GM12878 (cell line): Measurements from ENCODE around the gene PRKCI. TPM values are rescaled to one million over a fixed set of nuclear protein-coding genes. Genes with fewer than 3 reads are reported as not detected.

Source experiments
- ATAC-seq: fragments of 200-7000 bp; cut with Tn5 transposase; 3 replicates; pipeline ENCODE4 v1.9.1; 2020; ENCODE audit warnings: mild to moderate bottlenecking, moderate library complexity
- BruUV-seq: library from RNA; stranded (reverse); fragments of 400-500 nt; replicated peaks from 2 replicates; lab custom pipeline; 2021; lab: Mats Ljungman, UMichigan
- CTCF ChIA-PET: fragments of 300-600 bp; sonication (Branson Sonifier 250); formaldehyde crosslinking; extraction: SDS; loops from one replicate; lab custom pipeline; 2021; ENCODE audit warnings: inconsistent platforms; lab: Yijun Ruan, JAX
- POLR2A ChIA-PET: fragments of 350-600 bp; formaldehyde crosslinking; extraction: SDS; loops from one replicate; lab custom pipeline; 2021; ENCODE audit warnings: inconsistent platforms; lab: Charles Lee
- RAD21 ChIA-PET: fragments of 300-600 bp; sonication (Branson Sonifier 250); formaldehyde crosslinking; loops from one replicate; lab custom pipeline; 2023; ENCODE audit warnings: antibody characterized with exemption; ENCODE audit not compliant: unreplicated experiment; lab: Charles Lee
- SMC1A ChIA-PET: fragments of 300-600 bp; sonication (Branson Sonifier 250); formaldehyde crosslinking; loops from one replicate; lab custom pipeline; 2023; ENCODE audit not compliant: unreplicated experiment, uncharacterized antibody; lab: Charles Lee
- DNase-seq: peaks from one replicate; pipeline ENCODE4 v3.0.0-alpha.2; 2011; ENCODE audit warnings: low read depth, low spot score
- FAIRE-seq: peaks from 3 replicates; lab custom pipeline; 2011; peaks lifted over from hg19 to GRCh38; lab: Jason Lieb, UNC
- H2AFZ ChIP-seq: 2 replicates; pipeline ENCODE4 v1.6.0; 2011; ENCODE audit warnings: low read depth, low read length, control low read depth; ENCODE audit not compliant: control insufficient read depth
- H3K27ac ChIP-seq: 2 replicates; pipeline ENCODE4 v1.5.1; 2011; ENCODE audit warnings: control low read depth; ENCODE audit not compliant: control insufficient read depth, insufficient read depth
- H3K27me3 ChIP-seq, 2 experiments: replicated peaks in 1 of 2; 2 replicates each; pipeline versions ENCODE4 v1.6.0 to v1.6.1; 2011; ENCODE audit warnings: low read length in 1 of 2; ENCODE audit not compliant: control insufficient read depth in 2 of 2, insufficient read depth in 2 of 2
- H3K36me3 ChIP-seq, 2 experiments: 2 replicates each; pipeline ENCODE4 v1.5.1; 2011; ENCODE audit warnings: low read length in 1 of 2; ENCODE audit not compliant: control insufficient read depth in 2 of 2, insufficient read depth in 2 of 2
- H3K4me1 ChIP-seq: 2 replicates; pipeline ENCODE4 v1.6.1; 2011; ENCODE audit warnings: mild to moderate bottlenecking, low read length, moderate library complexity, mixed read lengths; ENCODE audit not compliant: control insufficient read depth, insufficient read depth
- H3K4me2 ChIP-seq: 2 replicates; pipeline ENCODE4 v1.6.0; 2011; ENCODE audit warnings: control low read depth; ENCODE audit not compliant: control insufficient read depth, insufficient read depth
- H3K4me3 ChIP-seq: fragments of 200-600 bp; sonication (generic); 2 replicates; pipeline ENCODE4 v1.5.1; 2016
- H3K79me2 ChIP-seq: 2 replicates; pipeline ENCODE4 v1.6.0; 2011; ENCODE audit warnings: low read length; ENCODE audit not compliant: control insufficient read depth, insufficient read depth
- H3K9ac ChIP-seq: 2 replicates; pipeline ENCODE4 v1.8.0; 2011; ENCODE audit warnings: low read length, control low read depth, mixed read lengths; ENCODE audit not compliant: control insufficient read depth, insufficient read depth
- H3K9me3 ChIP-seq: replicated peaks from 3 replicates; pipeline ENCODE4 v1.5.1; 2011; ENCODE audit warnings: mild to moderate bottlenecking, low read length; ENCODE audit not compliant: control insufficient read depth, insufficient read depth
- H4K20me1 ChIP-seq: 2 replicates; pipeline ENCODE4 v1.6.0; 2011; ENCODE audit not compliant: control insufficient read depth, insufficient read depth
- CHD1 ChIP-seq: IDR thresholded peaks from 2 replicates; pipeline ENCODE4 v1.6.1; 2012; ENCODE audit warnings: low read depth, low read length, improper control_type of control experiment
- EZH2 ChIP-seq: IDR thresholded peaks from 2 replicates; pipeline ENCODE4 v1.6.1; 2012; ENCODE audit warnings: low read depth, mild to moderate bottlenecking, control low read depth, inconsistent platforms, low read length, borderline replicate concordance; ENCODE audit not compliant: control insufficient read depth
- IKZF1 ChIP-seq: fragments of 450-650 bp; conservative IDR thresholded peaks from 2 replicates; pipeline ENCODE4 v1.6.1; 2017; ENCODE audit warnings: antibody characterized with exemption, mild to moderate bottlenecking
- JUNB ChIP-seq: IDR thresholded peaks from 2 replicates; pipeline ENCODE4 v1.6.1; 2016; ENCODE audit warnings: antibody characterized with exemption, mild to moderate bottlenecking
- MYB ChIP-seq: fragments of 150-350 bp; IDR thresholded peaks from 2 replicates; pipeline ENCODE4 v1.6.1; 2014; ENCODE audit warnings: mild to moderate bottlenecking, low read depth, low read length, borderline replicate concordance
- PAX5 ChIP-seq: IDR thresholded peaks from 2 replicates; pipeline ENCODE4 v1.6.1; 2011; ENCODE audit warnings: low read depth, low read length, borderline replicate concordance
- PAX8 ChIP-seq: fragments of 450-650 bp; IDR thresholded peaks from 2 replicates; pipeline ENCODE4 v1.6.1; 2017; ENCODE audit warnings: mild to moderate bottlenecking, moderate library complexity
- RAD21 ChIP-seq: IDR thresholded peaks from 2 replicates; pipeline ENCODE4 v1.6.1; 2011; ENCODE audit warnings: mild to moderate bottlenecking, low read depth, low read length, moderate library complexity; ENCODE audit not compliant: insufficient read depth
- SIX5 ChIP-seq: IDR thresholded peaks from 2 replicates; pipeline ENCODE4 v1.6.1; 2011; ENCODE audit warnings: mild to moderate bottlenecking, low read depth, low read length, moderate library complexity; ENCODE audit not compliant: severe bottlenecking
- SPI1 ChIP-seq: IDR thresholded peaks from 2 replicates; pipeline ENCODE4 v1.6.1; 2011; ENCODE audit warnings: low read depth, mild to moderate bottlenecking, low read length, moderate library complexity, borderline replicate concordance; ENCODE audit not compliant: insufficient read depth
- WGBS: methylation state at CpG from one replicate; pipeline ENCODE4 v1.1.6; 2016; ENCODE audit warnings: low lambda C conversion rate; ENCODE audit not compliant: insufficient replicate concordance, insufficient coverage; ENCODE audit errors: missing lambda C conversion rate; 5-methylcytosine and 5-hydroxymethylcytosine counted together
- in situ Hi-C: fragments of 300-500 bp; cut with MboI; formaldehyde crosslinking; loops from 9 replicates; pipeline ENCODE4 v1.14.3; 2018; ENCODE audit warnings: mixed read lengths
- intact Hi-C: fragments of 100-400 bp; cut with micrococcal nuclease; formaldehyde crosslinking; loops from one replicate; pipeline ENCODE4 v1.14.2; 2022; ENCODE audit not compliant: unreplicated experiment
- polyA plus RNA-seq, 11 experiments: library from polyadenylated mRNA; depleted of rRNA in 4 of 11; unstranded in 6 of 11; stranded (reverse) in 5 of 11; fragments of >200 nt; fragmentation: Nextera tagmentation in 4 of 11; fragmentation: Illumina TruSeq in 1 of 11; extraction: Ambion mirVana in 4 of 11; extraction: Trizol in 1 of 11; gene quantifications; 1 replicate in 1 of 11; 2 replicates in 10 of 11; pipeline versions ENCODE4 v1.2.1 to v1.2.3, GENCODE V29; 2011 to 2016; ENCODE audit warnings: inconsistent platforms in 2 of 11, missing spikeins in 2 of 11, low read depth in 1 of 11
- total RNA-seq, 4 experiments: library from RNA; depleted of rRNA in 3 of 4; stranded (reverse); fragments of >200 nt in 3 of 4; fragmentation: Illumina TruSeq in 1 of 4; extraction: Trizol in 1 of 4; gene quantifications; 2 replicates each; pipeline versions ENCODE4 v1.2.1 to v1.2.3, GENCODE V29; 2013 to 2021
- TF ChIP-seq, protein P1 (sequence below): fragments of 450-650 bp; IDR thresholded peaks from 2 replicates; pipeline ENCODE4 v1.6.1; 2017; ENCODE audit warnings: mild to moderate bottlenecking
- TF ChIP-seq, protein P2 (sequence below): fragments of 450-650 bp; IDR thresholded peaks from 2 replicates; pipeline ENCODE4 v1.6.1; 2018; ENCODE audit warnings: mild to moderate bottlenecking, low read depth, moderate library complexity; ENCODE audit not compliant: partially characterized antibody

Gene PRKCI
- total and polyA plus RNA-seq, 10 of the 15 experiments (the other 5 are each of a cell fraction or from before 2014, with no cell fraction given): 3.5 to 15.4 (median 11.8) TPM

- H3K27me3 ChIP-seq: no peaks in the 10 kb centered on the region
- no peaks in the 10 kb centered on the region for H4K20me1 ChIP-seq
- H3K79me2 ChIP-seq: no peaks in the 10 kb centered on the region
- intact Hi-C loops (no loop called here), in situ Hi-C loops (no loop called here)
- no peak overlapping the region for H2AFZ ChIP-seq
- WGBS: 47% methylated on average over 2 of the region's 2 CpGs
- ChIA-PET CTCF (no interaction called here), POLR2A (no interaction called here), RAD21 (no interaction called here), SMC1A (interaction anchor here (0.7 kb wide), 1 partner anchor 1377 kb away, joined by 3 read pairs; no protein-coding TSS in a partner anchor)
- no peaks in the 10 kb centered on the region for H3K9me3 ChIP-seq
- no peak overlapping the region for H3K9ac ChIP-seq
- TF ChIP-seq CHD1 (no peak), SPI1 (no peak), EZH2 (no peak), PAX8 (no peak)
- peaks cover 7% of the 10 kb centered on the region; the same call in 1 of the 2 replicates for H3K4me1 ChIP-seq
- H3K27ac ChIP-seq: no peak overlapping the region
- DNase-seq (no peak), ATAC-seq (no peak), FAIRE-seq (no peak)
- H3K4me3 ChIP-seq: no peak overlapping the region
- H3K36me3 ChIP-seq: peaks cover 0 to 3% of the 10 kb centered on the region in 2 experiments; a peak in 1 of 4 replicates
- BruUV-seq: no TSS peak
- no peak overlapping the region for H3K4me2 ChIP-seq
Observed at GRCh38 chr3:170244576-170244975, 22.4 kb downstream of the PRKCI start.

DNA sequence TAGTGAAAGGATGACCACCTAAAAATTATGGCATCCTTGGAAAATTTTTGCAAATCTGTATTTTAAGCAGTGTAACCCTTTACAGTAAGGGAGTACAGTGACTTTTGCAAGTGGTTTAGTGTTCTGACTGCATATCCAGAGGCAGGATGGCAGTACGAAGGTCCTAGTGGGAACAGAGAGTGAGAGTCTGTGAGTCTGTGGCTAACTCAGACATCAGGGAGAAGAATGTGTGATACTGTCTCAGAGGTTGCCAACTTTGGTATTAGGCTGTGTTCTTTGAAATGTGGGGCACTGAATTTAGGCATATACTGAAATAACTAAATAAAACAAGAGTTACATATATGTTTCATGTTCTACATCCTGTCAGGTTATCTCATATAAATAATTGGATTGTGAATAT, 25.7 kb downstream of the PRKCI start:
- H3K4me3 ChIP-seq: no peak overlapping the region
- TF ChIP-seq RAD21 (no peak), IKZF1 (0 out of 2 replicates have a peak, but pooled peaks have one; percentile 12), MYB (no peak), JUNB (no peak), SIX5 (no peak), PAX5 (no peak)
- TF ChIP-seq, protein P1, sequence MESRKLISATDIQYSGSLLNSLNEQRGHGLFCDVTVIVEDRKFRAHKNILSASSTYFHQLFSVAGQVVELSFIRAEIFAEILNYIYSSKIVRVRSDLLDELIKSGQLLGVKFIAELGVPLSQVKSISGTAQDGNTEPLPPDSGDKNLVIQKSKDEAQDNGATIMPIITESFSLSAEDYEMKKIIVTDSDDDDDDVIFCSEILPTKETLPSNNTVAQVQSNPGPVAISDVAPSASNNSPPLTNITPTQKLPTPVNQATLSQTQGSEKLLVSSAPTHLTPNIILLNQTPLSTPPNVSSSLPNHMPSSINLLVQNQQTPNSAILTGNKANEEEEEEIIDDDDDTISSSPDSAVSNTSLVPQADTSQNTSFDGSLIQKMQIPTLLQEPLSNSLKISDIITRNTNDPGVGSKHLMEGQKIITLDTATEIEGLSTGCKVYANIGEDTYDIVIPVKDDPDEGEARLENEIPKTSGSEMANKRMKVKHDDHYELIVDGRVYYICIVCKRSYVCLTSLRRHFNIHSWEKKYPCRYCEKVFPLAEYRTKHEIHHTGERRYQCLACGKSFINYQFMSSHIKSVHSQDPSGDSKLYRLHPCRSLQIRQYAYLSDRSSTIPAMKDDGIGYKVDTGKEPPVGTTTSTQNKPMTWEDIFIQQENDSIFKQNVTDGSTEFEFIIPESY: no peak
- TF ChIP-seq, protein P2, sequence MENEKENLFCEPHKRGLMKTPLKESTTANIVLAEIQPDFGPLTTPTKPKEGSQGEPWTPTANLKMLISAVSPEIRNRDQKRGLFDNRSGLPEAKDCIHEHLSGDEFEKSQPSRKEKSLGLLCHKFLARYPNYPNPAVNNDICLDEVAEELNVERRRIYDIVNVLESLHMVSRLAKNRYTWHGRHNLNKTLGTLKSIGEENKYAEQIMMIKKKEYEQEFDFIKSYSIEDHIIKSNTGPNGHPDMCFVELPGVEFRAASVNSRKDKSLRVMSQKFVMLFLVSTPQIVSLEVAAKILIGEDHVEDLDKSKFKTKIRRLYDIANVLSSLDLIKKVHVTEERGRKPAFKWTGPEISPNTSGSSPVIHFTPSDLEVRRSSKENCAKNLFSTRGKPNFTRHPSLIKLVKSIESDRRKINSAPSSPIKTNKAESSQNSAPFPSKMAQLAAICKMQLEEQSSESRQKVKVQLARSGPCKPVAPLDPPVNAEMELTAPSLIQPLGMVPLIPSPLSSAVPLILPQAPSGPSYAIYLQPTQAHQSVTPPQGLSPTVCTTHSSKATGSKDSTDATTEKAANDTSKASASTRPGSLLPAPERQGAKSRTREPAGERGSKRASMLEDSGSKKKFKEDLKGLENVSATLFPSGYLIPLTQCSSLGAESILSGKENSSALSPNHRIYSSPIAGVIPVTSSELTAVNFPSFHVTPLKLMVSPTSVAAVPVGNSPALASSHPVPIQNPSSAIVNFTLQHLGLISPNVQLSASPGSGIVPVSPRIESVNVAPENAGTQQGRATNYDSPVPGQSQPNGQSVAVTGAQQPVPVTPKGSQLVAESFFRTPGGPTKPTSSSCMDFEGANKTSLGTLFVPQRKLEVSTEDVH: no peak
- no peaks in the 10 kb centered on the region for H3K27me3 ChIP-seq
- H3K9me3 ChIP-seq: no peaks in the 10 kb centered on the region
- ChIA-PET RAD21 (interaction anchor here (1.8 kb wide), 1 partner anchor 10 kb away, joined by 4 read pairs; no protein-coding TSS in a partner anchor), SMC1A (no interaction called here), CTCF (no interaction called here), POLR2A (no interaction called here)
- intact Hi-C loops (no loop called here), in situ Hi-C loops (no loop called here)
- H2AFZ ChIP-seq: no peak overlapping the region
- no TSS peak for BruUV-seq
- peak overlapping the region; percentile 38; the same call in 1 of the 2 replicates for H3K27ac ChIP-seq
- H3K4me2 ChIP-seq: 0 out of 2 replicates have a peak overlapping the region, but pooled peaks have one; percentile 3
- no peak for DNase-seq
- FAIRE-seq: no peak
- peaks cover 0 to 3% of the 10 kb centered on the region in 2 experiments; a peak in 1 of 4 replicates for H3K36me3 ChIP-seq
- H4K20me1 ChIP-seq: no peaks in the 10 kb centered on the region
- peaks cover 7% of the 10 kb centered on the region; the same call in 1 of the 2 replicates for H3K4me1 ChIP-seq
- H3K9ac ChIP-seq: no peak overlapping the region
- H3K79me2 ChIP-seq: no peaks in the 10 kb centered on the region
- 4% methylated on average over 1 of the region's 1 CpG for WGBS
- peak; percentile 75 for ATAC-seq
